Mesothelial cell of epicardium (in vitro differentiated cells): ENCODE results near the gene VAC14. TPM values are rescaled to one million over a fixed set of nuclear protein-coding genes. Genes with fewer than 3 reads are reported as not detected.
A peak's percentile ranks its signal among the peaks of the same experiment; 100 is the strongest.

Experiments used
- DNase-seq, 2 experiments: peaks; one replicate each; pipeline ENCODE4 v3.0.0; 2021; ENCODE audit warnings: low spot score in 2 of 2; ENCODE audit not compliant: unreplicated experiment in 2 of 2
- H3K27ac Mint-ChIP-seq: 2 replicates; pipeline ENCODE4 v1.8.0; 2021; ENCODE audit warnings: mixed read lengths
- H3K27me3 Mint-ChIP-seq: 2 replicates; pipeline ENCODE4 v1.8.0; 2021; ENCODE audit warnings: low read depth, mixed read lengths
- H3K36me3 Mint-ChIP-seq: 2 replicates; pipeline ENCODE4 v1.8.0; 2021; ENCODE audit warnings: mixed read lengths
- H3K4me1 Mint-ChIP-seq: 2 replicates; pipeline ENCODE4 v1.8.0; 2021; ENCODE audit warnings: mixed read lengths
- H3K4me3 Mint-ChIP-seq: 2 replicates; pipeline ENCODE4 v1.8.0; 2021; ENCODE audit warnings: mild to moderate bottlenecking, moderate library complexity, mixed read lengths
- H3K9me3 Mint-ChIP-seq: 2 replicates; pipeline ENCODE4 v1.8.0; 2021; ENCODE audit warnings: mixed read lengths
- total RNA-seq: library from RNA; stranded (reverse); gene quantifications from 3 replicates; pipeline ENCODE4 v1.2.1, GENCODE V29; 2021
- TF ChIP-seq, protein P1 (sequence below): fragments of 200-600 bp; sonication (generic); IDR thresholded peaks from one replicate; pipeline ENCODE4 v1.5.0; 2021; ENCODE audit warnings: antibody characterized with exemption; ENCODE audit not compliant: unreplicated experiment

Gene VAC14
- total RNA-seq, 1 donor from 2014 or later = 39.1 TPM

DNA sequence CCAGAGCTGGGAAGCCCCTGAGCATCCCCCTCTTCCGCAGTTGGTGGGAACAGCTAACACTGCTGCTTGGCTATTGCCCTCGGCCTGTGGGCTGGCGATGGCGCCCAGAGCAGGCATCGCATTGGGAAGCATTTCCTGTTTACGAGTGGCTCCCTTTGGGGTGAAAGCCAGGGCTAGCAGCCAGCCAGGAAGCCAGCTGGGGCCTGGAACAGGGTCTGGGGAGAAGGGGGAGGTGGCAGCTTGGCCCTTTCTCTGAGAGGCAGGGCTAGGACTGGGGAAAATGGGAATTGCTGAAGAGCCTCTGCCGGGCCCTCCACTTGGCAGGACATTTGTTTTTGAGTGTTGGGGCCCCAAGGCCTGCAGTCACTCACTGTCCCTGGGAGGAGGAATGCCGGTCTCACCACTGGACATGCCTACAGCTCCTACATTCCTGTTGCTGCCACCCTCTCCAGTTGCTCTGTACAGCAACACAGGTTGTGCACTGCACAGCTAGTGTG lies 112.7 kb downstream of the VAC14 start:
- Mint-ChIP-seq H3K36me3 (no peaks in the 10 kb centered on the region), H3K4me3 (no peak overlapping the region), H3K27ac (peak overlapping the region; percentile 83), H3K27me3 (no peaks in the 10 kb centered on the region), H3K4me1 (peaks cover 36% of the 10 kb centered on the region), H3K9me3 (no peaks in the 10 kb centered on the region)
- TF ChIP-seq, protein P1, sequence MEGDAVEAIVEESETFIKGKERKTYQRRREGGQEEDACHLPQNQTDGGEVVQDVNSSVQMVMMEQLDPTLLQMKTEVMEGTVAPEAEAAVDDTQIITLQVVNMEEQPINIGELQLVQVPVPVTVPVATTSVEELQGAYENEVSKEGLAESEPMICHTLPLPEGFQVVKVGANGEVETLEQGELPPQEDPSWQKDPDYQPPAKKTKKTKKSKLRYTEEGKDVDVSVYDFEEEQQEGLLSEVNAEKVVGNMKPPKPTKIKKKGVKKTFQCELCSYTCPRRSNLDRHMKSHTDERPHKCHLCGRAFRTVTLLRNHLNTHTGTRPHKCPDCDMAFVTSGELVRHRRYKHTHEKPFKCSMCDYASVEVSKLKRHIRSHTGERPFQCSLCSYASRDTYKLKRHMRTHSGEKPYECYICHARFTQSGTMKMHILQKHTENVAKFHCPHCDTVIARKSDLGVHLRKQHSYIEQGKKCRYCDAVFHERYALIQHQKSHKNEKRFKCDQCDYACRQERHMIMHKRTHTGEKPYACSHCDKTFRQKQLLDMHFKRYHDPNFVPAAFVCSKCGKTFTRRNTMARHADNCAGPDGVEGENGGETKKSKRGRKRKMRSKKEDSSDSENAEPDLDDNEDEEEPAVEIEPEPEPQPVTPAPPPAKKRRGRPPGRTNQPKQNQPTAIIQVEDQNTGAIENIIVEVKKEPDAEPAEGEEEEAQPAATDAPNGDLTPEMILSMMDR = no peak
- DNase-seq = no peak

DNA sequence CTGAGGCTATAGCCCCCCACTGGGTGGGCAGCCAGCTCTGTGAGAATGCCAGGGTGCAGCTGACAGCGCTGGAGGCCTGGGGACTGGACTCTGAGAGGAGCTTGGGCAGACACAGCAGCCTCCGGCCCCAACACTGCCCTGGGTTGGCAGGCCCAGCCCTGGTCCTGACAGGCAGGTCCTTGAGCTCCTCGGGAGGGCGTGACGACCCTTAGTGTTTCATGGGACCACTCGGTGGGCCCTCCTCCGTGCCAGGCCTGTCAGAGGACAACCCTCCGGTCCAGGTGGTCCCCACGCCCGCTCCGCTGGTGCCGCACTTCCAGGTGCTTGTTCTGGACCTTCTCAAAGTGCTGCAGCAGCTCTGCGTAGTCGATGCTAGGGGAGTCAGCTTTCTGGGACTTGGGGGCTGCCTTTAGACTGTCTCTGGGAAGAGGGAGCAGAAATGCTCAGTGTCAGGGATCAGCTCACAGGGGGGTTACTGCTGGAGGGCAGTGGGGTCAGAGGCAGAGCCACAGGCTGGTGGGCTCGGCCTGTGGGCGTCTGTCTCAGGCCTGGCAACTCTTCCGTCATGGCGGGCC lies 113.2 kb downstream of the VAC14 start:
- TF ChIP-seq, protein P1 = no peak
- DNase-seq = no peak
- H3K27ac Mint-ChIP-seq = peak overlapping the region; percentile 84
- no peaks in the 10 kb centered on the region for H3K27me3 Mint-ChIP-seq
- no peaks in the 10 kb centered on the region for H3K9me3 Mint-ChIP-seq
- H3K4me3 Mint-ChIP-seq = peak overlapping the region; percentile 38
- peaks cover 36% of the 10 kb centered on the region for H3K4me1 Mint-ChIP-seq
- no peaks in the 10 kb centered on the region for H3K36me3 Mint-ChIP-seq

DNA sequence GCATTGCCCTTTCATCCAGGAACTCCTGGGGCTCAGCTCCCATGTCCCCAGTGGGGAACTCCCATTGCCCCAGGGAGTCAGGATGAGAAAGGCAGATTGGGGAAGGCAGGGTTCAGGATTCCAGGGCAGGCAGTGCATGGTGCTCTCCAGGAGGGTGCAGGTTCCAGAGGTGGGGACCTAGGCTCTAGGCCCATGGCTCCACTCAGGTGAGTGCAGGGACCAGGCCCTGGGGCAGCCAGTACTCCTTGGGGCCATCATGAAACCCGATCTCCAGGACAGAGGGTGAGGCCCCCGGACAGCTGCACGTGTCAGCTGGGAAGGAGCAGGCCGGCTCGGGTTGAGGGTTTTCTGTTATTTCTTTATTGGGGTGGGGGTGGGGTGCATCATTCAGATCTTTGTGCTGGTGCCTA lies 113.9 kb downstream of the VAC14 start:
- Mint-ChIP-seq H3K4me3 (peak overlapping the region; percentile 68), H3K27ac (peak overlapping the region; percentile 84), H3K9me3 (no peaks in the 10 kb centered on the region), H3K27me3 (no peaks in the 10 kb centered on the region), H3K4me1 (peaks cover 42% of the 10 kb centered on the region), H3K36me3 (no peaks in the 10 kb centered on the region)
- TF ChIP-seq, protein P1 = no peak
- no peak for DNase-seq

DNA sequence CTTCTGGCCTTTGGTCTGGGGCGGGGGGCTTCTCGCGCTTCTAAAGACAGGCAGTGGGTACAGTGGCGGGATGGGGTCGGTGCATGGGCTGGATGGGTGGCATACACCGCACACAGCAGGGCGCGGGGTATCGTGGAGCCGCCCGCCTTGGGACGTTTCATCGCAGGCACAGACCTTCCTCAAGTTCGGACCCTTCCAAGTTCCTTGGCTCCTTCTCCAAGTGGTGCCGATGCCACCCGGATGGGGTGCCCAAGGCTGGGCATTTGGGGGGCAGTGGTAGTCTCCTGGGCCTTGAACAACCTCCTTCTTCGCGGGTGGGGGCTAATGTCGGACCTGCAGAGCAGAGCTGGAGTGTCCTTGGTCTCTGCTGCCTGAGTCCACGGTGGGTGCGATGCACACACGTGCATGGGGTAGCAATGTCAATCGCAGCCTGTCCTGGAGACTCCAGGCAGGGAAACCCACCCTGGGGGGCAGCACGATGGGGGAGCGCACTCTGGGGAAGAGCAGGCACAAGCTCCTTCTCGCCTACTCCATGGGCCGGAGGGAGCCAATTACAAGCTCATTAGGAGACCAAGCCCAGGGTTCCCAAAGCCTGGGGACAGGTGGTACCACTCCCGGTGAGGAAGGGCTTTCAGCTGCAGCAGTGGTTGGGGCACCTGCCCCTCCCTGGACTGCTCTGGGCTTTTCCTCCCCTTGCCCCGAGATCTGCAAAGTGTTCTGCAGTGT lies 114.4 kb downstream of the VAC14 start:
- TF ChIP-seq, protein P1 = no peak
- Mint-ChIP-seq H3K27me3 (no peaks in the 10 kb centered on the region), H3K4me1 (peaks cover 47% of the 10 kb centered on the region), H3K27ac (peak overlapping the region; percentile 84), H3K9me3 (no peaks in the 10 kb centered on the region), H3K4me3 (peak overlapping the region; percentile 68), H3K36me3 (no peaks in the 10 kb centered on the region)
- DNase-seq = no peak

DNA sequence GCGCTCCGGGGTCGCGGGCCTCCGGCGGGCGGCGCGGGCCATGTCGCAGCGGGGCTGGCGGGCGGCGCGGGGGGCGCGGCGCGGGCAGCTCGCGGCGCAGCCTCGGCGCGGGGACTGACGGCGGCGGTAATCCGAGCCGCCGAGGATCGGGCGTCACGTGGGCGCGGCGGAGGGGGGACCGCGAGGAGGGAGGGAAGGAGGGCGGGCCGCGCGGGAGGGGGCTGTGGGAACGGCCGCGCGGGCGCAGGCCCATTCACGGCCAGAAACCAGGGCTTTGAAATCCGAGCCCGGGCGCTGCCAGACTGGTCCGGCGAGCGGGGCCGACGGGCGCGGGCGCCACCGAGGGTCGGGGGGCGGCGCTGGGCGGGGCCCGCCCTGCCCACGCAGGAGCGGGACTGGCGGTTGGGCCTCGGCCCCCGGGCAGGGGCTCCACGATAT lies 115.0 kb downstream of the VAC14 start, which contains the start of gene MTSS2:
Gene MTSS2 (minus strand): TSS at position 116 of the 438 bp plus-strand sequence. CDS start 262 bp downstream, outside the sequence.
- H3K4me1 Mint-ChIP-seq = peaks cover 48% of the 10 kb centered on the region
- no peaks in the 10 kb centered on the region for H3K9me3 Mint-ChIP-seq
- TF ChIP-seq, protein P1 = no peak
- peak within 1 kb of the TSS; percentile 84 for H3K27ac Mint-ChIP-seq
- H3K4me3 Mint-ChIP-seq = peak within 1 kb of the TSS; percentile 81
- H3K36me3 Mint-ChIP-seq = no peaks in the 10 kb centered on the region
- H3K27me3 Mint-ChIP-seq = no peaks in the 10 kb centered on the region
- DNase-seq = peak; percentile 89
